HG03354 (cell line): Measurements from ENCODE around the gene CDIPT.
"Not testable (repeated sequence)": the region's sequence is repeated elsewhere in the genome, so short reads cannot be mapped to it uniquely, and the experiment has no call there.

ENCODE experiments used
- ATAC-seq: cut with Tn5 transposase; IDR thresholded peaks from one replicate; pipeline ENCODE4 v1.9.1; 2021; ENCODE audit warnings: mild to moderate bottlenecking; ENCODE audit not compliant: unreplicated experiment, poor library complexity, severe bottlenecking

Gene CDIPT, protein sequence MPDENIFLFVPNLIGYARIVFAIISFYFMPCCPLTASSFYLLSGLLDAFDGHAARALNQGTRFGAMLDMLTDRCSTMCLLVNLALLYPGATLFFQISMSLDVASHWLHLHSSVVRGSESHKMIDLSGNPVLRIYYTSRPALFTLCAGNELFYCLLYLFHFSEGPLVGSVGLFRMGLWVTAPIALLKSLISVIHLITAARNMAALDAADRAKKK

DNA sequence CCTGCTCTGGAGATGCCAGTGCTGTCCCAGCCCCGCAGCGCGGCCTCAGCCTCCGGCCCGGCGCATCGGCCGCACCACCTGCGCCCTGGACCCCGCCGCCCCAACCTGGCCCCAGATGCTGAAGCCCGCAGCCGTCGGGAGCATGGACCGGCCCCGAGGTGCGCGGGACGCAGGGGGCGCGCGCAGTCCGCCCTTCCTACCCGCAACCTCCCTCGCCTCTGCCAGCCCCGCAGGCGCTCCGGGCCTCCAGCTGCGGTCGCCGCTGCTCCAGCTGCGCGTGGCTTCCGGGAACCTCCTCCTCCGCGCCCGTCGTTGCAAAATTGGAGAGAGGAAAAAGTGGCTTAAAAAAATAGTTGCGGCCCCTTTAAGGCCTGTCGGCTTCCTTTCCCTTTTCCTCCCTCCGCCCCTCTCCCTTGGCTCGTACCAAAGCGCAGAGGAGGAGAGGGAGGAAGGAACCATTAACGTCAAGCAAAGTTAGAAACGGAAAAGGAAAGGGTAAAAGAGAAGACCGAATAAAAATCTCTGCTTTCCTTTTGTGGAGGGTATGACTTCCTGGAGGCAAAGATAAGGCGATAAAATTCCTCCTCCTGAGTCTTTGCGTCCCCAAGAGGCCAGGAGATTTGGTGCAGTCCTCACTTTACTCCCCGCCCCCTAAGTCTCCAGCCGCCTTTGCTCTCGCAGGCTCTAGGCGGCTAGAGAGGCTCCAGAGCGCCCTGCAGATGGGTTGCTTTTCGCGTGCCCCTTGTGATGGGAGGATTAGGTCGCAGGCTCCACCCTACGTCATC is at the start of gene CDIPT:
Gene CDIPT (minus strand): TSS at position 343 of the 785 bp plus-strand sequence. CDS start 369 bp downstream, outside the sequence.
- peak; percentile 94 for ATAC-seq

DNA sequence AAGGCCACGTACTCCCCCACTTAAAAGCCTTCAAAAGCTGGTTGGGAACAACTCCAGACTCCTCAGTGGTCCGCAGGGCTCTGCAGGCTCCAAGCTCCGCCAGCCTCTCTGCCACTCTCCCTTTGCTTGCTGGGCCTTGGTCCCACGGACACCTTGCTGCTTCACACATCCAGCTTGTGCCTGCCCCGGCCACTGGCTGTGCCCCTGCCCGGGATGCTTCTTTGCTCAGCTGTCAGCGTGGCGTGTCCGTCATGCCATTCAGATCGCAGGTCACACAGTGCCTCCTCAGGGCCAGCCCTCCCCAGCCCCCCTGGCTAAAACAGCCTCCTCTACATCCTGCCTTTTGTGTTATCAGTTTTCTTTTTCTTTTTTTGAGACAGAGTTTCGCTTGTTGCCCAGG is 49.1 kb upstream of the CDIPT start:
- ATAC-seq: no peak

DNA sequence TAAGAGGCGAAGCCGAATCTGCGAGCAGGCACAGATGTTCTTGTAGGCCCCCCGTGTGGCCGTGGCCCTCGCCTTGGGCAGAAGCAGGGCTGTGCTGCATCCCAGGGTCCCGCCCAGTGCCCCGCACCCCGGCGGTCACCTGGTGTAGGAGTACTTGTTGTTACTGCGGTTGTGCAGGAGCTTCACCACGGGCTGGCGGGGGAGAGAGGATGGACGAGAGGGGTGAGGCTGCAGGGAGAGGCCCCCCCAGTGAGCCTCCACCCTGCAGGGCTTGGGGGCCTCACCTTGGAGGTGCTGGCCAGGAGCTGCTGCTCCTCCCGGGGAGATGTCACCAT is 48.6 kb upstream of the CDIPT start:
- no peak for ATAC-seq

DNA sequence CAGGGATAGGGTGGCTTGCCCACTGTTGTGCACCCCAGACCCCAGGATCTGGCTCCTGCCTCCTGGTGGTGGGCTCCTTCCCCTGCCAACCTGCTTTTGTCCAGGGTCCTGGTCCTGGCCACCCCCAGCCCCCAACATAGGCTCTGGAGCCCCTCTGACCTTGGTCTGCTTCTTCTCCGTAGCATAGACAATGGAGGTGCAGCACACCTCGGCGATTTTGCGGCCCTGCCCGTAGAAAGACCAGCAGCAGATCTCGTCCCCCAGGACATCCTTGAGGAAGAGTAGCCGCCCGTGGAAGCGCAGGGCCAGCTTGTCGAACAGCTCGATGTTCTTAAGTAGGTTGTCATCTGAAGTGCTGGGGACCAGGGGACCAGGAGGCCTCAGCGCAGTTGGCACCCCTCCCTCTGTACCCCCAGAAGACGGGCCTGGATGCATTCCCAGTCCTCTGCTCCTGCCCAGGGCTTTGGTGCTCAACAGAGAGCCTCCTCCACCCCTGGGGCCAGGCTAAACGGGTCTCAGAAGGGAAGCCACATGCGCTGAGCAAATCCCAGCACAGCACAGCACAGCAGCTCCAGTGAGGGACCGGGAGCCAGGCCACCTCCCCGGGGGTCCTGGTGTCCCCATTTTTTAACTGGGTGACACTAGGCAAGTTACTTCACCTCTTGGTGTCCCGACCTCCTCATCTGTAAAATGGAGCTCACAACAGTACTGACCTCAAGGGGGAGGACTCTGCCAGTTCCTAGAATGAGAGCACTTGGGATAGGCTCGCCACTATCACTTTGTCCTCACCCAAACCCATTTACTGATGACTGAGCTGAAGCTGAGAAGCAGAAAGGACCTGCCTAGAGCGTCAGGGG is 48.0 kb upstream of the CDIPT start:
- ATAC-seq: no peak

DNA sequence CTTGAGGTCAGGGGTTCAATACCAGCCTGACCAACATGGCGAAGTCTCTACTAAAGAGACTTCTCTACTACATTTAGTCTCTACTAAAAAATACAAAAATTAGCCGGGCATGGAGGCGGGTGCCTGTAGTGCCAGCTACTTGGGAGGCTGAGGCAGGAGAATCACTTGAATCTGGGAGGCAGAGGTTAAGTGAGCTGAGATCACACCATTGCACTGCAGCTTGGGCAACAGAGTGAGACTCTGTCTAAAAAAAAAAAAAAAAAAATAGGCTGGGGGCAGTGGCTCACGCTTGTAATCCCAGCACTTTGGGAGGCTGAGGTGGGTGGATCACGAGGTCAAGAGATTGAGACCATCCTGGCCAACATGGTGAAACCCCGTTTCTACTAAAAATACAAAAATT is 46.8 kb upstream of the CDIPT start:
- ATAC-seq: not testable (repeated sequence)

DNA sequence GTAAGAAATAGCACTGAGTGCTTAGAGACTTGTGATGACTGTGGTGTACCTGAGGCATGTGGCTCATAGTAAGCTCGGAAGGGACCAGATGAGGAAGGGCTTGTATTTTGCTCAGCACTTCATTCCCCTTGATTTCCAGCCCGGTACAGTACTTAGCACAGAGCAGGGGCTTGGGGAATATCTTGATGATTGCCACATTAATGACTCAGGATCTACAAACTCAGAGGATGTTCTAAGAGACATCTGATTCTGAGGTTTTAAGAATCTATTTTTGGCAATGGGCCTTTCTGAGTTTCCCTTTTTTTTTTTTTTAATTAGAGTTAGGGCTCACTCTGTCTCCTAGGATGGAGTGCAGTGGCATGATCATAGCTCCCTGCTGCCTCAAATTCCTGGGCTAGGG is 46.4 kb upstream of the CDIPT start:
- ATAC-seq: no peak

DNA sequence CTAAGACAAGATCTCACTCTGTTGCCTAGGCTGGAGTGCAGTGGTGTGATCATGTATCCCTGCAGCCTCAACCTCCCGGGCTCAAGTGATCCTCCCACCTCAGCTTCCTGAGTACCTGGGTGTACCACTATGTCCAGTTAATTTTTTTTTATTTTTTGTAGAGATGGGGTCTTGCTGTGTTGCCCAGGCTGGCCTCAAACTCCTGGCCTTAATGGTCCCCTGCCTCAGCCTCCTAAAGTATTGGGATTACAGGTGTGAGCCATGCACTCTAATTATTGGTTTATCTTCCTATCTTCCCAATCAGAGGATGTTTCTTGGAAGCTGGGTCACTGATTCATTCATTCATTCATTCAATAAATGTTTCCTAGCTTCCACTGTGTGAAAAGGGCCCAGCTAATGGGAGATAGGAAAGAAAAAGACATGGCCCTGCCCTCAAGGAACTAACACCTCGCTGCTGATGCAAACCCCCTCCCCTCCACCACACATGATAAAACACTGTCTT is 45.7 kb upstream of the CDIPT start:
- no peak for ATAC-seq

DNA sequence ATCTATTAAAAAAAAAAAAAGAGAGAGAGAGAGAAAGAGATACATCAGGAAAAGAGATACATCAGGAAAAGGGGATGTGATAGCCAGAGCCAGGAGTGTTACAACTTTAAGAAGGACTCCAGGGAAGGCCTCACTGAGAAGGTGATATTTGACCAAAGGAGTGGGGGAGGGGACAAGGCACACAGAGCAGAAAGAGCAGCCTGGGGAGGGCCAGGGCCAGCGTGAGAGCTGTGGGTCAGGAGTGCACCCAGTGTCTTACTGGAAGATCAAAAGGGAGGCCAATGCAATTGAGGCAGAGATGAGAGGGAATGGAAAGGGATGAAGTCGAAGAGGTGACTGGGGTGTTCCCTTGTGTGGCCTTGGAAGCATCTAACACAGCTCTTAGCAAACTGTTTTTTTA is 44.9 kb upstream of the CDIPT start:
- no peak for ATAC-seq

DNA sequence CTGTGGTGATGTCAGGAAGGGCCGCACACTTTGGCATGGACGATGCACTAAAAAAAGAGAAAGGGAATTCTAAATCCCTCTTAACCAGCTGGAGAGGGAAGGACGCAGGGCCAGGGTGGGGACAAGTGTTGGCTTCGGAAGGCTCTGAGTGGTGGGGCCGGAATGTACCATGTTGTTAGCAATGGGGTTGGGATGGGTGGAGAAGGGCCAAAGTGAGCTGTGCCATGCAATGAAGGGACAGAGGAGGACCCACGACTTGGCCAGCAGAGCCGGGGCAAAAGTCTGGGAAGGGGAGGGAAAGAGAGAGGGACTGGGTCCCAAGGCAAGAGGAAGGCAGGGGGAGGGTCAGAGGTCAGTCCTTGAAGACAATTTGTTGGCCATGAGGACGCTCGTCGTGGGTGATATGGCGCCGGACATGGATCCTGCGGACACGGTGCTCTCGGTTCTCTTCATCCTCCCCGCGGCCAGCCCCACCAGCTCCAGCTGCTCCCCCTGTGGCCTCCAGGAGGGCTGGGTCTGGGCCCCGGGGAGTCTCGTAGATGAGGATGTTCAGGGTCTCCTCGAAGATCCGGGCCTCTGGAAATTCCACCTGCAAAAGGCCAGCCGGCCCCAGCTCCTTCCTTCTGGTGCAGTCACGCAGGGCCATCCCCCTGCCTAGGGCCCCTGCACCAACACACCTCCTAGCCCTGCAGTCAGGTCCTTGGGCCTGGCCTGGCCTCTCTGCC is 43.7 kb upstream of the CDIPT start:
- no peak for ATAC-seq

DNA sequence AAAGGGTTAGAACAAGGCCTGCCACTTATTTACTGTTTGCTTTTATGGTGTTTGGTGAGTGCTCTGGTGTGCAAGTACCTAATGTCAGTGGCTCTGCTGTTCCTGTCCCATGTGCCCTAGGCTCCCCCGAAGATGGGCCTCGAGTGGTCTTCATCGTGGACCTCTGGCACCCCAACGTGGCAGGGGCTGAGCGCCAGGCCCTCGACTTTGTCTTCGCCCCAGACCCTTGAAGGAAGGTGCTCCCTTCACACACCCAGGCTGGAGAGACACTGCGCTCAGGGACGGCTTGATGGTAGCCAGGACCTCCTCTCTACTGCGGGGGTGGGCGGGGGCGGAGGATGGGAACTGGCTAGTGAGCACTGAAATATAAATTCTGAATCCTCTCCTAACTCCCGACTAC is 42.6 kb upstream of the CDIPT start:
- no peak for ATAC-seq

DNA sequence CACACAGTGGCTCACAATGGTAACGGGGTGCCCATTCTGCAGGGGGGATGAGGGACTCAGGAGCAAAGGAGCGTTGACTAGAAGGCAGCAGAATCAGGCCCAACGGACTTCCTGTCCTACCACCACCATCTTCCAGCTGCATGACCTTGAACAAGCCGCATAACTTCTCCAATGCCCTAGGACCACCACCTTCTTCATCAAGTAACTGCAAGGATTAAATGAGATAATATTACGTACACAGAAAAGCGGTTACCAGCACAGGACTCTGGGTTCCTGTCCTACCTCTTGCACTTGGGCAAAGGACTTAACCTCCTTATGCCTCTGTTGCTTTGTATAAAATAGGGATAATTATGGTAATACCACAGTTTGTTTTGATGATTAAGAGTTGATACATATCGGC is 41.9 kb upstream of the CDIPT start:
- ATAC-seq: no peak

DNA sequence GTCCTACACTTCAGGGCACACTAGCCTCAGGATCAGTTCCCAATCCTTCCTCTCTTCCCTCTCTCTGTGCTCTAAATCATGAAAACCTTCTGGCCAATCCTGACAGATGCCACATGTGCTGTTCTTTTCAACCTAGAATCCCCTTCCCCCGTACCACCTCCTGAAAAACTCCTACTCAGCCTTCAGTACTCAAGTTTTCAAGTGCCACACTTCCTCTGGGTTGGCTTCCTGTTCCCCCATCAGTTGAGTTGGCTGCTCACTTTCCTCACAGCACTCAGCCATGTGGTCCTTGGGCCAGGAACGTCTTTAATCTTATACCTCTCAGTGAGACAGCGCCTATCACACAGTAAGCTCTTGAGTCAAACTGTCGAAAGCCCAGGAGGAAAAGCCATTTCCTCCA is 40.6 kb upstream of the CDIPT start:
- no peak for ATAC-seq

DNA sequence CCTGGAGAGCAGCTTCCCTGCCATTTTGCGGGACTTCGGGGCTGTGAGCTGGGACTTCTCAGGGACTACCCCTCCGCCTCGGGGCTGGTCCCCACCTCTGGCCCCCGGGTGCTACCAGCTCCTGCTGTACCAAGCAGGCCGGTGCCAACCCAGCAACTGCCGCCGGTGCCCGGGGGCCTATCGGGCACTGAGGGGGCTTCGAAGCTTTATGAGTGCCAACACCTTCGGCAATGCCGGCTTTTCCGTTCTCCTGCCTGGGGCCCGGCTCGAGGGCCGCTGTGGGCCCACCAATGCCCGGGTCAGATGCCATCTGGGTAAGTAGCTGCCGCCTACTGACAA is 38.5 kb upstream of the CDIPT start:
- ATAC-seq: no peak

DNA sequence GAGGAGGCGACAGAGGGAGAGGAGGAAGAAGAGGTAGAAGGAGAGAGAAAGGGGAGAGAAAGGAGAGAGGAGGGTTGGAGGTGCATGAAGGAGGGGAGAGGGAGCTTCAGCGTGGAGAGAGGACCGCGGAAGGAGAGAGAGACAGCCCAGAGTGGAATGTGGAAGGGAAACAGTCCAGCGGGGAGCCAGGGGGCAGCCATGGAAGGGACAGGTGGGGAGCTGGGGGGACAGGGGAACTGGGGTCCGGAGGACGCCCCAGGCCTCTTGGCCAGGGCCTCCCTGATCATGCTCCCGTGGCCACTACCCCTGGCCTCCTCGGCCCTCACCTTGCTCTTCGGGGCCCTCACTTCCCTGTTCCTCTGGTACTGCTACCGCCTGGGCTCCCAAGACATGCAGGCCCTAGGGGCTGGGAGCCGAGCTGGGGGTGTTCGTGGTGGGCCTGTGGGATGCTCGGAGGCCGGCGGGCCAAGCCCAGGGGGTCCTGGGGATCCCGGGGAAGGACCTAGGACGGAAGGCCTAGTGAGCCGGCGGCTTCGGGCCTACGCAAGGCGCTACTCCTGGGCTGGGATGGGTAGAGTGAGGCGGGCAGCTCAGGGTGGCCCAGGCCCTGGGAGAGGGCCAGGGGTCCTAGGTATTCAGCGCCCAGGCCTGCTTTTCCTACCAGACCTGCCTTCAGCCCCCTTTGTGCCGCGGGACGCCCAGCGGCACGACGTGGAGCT is 38.0 kb upstream of the CDIPT start:
- no peak for ATAC-seq

DNA sequence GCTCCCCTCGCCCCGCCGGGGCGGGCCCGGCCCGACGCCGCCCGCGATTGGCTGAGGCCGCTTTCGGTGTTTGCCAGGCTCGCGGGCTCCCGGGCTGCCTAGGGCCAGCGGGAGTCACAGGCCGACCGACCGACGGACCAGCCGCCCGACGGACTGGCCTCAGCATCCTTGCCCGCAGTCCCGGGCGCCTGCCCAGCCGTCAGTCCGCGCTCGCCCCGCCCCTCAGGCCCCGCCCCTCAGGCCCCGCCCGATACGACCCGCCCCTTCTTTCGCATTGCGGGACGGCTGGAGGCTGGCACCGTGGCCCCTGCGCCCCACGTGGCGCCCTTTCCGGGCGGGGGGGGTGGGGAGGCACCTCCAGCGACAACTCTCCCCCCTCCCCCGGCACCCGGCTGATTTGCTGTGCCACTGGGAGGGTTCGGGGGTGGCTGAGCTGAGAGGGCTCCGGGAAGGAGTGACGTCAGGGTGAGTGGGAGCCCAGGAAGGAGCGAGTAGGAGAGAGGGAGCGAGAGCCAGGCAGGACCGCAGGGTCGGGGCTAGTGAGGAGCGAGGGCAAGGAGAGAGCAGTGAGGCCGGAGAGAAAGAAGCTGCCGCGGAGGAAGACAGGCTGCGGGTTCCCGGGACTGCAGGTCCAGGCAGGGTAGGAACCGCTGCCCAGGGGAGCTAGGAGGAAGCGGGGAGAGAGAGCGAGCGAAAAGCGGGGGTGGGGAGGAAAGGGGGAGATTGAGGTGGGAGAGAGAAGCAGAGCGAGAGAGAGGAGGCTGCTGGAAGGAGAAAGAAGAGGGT is 37.3 kb upstream of the CDIPT start, which contains the start of gene ASPHD1:
Gene ASPHD1 (plus strand): TSS at position 387 of the 786 bp plus-strand sequence. CDS start 484 bp downstream, outside the sequence.
- peak; percentile 68 for ATAC-seq

DNA sequence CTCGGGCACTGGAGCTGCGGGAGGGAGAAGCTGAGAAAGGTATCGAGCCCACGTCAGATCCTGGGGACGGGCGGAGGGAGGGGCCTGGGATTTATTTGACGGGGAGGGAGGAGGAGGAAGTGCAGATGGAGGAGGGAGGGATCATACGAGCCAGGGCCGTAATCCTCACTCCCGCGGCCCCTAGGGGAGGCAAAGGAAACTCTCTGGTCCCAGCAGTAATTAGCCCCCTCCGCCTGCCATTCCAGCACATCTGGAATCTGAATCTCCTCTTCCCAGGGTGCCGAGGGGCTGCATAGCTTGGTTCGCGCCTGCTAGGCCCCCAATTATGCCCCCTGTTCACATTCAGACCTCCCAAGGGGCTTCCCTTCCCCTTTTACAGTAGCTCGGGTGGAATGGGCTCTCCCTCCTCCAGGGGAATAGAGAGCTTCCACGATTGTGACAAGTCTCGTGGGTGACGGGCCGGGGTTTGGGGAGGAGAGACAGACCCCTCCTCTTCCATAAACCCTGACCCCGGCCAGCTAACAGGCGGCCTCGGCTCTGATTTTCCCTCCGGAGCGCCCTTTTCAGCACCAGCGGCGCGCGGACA is 36.6 kb upstream of the CDIPT start, which contains the start of gene SEZ6L2:
Gene SEZ6L2 (minus strand): TSS at position 35 of the 586 bp plus-strand sequence. CDS start 531 bp downstream, outside the sequence.
- no peak for ATAC-seq

DNA sequence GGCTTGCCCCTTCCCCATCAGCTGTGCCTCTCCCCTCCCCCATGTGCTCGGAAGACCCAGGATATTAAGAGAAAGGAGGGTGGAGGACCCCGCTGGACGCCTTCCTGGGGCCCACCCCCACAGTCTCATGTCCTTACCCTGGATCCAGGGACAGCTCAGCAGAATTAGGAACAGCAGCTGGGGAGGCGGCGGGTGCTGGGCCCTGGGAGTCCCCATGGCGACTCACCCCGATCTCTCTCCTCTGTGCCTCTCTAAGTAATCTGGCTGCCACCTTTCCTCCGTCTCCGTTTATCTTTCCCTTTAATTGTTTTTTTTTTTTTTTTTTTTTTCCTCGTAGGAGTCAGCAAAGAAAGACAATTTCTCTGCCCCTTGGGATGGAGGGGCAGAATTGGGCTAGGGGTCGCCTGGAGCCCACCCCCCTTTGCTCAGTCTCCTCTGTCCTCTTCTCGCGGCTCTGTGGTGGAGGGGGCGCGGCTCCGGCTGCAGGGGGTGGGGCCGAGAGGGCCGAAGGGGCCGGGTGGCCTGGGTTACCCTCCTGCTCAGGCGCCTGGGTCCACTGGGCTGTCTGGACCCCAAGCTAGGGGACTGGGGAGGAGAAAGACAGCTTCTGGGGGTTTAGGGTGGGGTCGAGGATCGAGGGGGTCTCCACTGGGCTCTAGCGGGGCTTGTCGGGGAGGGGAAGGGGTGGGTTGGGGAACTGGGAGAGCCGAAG is 35.9 kb upstream of the CDIPT start:
- no peak for ATAC-seq
